HG03520 (cell line): ENCODE results near the gene TUBB1.
A peak's percentile ranks its signal among the peaks of the same experiment; 100 is the strongest.

Experiments
- ATAC-seq: cut with Tn5 transposase; IDR thresholded peaks from one replicate; pipeline ENCODE4 v1.9.1; 2021; ENCODE audit warnings: mild to moderate bottlenecking, moderate library complexity; ENCODE audit not compliant: unreplicated experiment

The TUBB1 gene

GRCh38 chr20:59017493-59018231 is 1.6 kb upstream of the TUBB1 start:
- ATAC-seq, result no peak

DNA sequence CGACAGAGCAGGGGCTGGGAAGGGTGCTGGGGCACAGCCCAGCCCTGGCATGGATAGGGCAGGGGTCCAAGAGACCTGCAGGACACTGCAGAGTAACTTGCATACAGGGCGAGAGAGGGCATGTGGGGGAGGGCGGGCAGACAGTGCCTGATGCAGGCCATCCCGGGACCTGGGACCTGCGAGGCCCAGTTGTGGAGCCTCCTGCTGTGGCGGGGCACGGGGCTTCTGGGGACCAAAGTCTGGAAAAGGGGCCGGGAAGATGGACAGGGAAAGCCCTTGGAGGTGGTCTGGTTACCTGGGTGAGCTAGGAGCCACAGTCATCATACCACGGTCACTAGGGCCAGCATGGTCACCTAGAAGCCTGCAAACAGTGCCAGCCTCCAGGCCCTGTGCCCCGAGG is 412 bp upstream of the TUBB1 start:
- ATAC-seq, result no peak

GRCh38 chr20:59020938-59021551 is 1.8 kb downstream of the TUBB1 start:
- ATAC-seq, result no peak

- ATAC-seq, result no peak
Observed at GRCh38 chr20:59022754-59023153, 3.5 kb downstream of the TUBB1 start.

DNA sequence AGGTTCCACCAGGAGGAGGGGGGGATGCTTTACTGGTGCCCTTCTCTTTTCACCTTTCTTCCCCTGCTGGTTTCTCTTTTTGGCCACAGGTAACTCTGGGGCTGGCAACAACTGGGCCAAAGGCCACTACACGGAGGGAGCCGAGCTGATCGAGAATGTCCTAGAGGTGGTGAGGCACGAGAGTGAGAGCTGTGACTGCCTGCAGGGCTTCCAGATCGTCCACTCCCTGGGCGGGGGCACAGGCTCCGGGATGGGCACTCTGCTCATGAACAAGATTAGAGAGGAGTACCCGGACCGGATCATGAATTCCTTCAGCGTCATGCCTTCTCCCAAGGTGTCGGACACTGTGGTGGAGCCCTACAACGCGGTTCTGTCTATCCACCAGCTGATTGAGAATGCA is 4.4 kb downstream of the TUBB1 start:
- ATAC-seq, result no peak

DNA sequence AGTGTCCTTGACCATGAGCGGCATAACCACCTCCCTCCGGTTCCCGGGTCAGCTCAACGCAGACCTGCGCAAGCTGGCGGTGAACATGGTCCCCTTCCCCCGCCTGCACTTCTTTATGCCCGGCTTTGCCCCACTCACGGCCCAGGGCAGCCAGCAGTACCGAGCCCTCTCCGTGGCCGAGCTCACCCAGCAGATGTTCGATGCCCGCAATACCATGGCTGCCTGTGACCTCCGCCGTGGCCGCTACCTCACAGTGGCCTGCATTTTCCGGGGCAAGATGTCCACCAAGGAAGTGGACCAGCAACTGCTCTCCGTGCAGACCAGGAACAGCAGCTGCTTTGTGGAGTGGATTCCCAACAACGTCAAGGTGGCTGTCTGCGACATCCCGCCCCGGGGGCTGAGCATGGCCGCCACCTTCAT is 4.9 kb downstream of the TUBB1 start:
- ATAC-seq, result no peak

DNA sequence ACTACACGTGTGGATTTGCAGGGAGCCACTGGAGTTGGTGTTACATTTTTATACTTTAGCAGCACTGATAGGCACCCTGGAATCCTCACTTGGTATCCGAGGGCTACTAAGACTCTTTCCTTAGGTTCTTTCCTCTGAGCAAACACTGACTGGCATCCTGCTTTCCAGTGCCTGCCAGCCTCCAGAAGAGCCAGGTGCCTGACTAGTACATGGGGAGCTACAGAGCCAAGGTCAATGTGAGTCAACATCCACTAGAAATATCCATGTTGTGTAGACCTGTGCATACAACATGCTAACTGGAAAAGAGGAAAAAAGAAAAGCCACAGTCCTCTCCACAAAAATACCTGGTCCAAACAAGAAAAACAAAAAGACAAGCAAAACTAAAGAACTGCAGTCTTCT is 5.9 kb downstream of the TUBB1 start:
- ATAC-seq, result no peak

DNA sequence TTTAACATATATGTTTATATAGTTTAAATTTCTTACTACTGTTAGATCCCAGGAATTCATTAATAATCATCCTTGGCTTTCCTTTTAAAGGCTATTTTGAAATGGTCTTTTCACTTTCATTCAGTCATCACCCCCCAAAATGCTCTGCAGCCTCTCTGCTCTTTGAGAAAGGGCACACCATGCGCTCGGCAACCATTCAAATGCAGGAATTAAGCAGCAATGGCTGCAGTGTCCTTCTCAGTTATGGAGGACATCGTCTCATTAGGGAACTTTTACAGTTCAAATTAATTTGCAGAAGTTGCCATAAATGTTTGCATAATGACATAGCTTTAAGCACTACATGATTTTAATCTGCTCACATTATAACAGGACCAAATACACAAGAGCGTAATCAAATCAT is 6.3 kb downstream of the TUBB1 start:
- no peak for ATAC-seq

DNA sequence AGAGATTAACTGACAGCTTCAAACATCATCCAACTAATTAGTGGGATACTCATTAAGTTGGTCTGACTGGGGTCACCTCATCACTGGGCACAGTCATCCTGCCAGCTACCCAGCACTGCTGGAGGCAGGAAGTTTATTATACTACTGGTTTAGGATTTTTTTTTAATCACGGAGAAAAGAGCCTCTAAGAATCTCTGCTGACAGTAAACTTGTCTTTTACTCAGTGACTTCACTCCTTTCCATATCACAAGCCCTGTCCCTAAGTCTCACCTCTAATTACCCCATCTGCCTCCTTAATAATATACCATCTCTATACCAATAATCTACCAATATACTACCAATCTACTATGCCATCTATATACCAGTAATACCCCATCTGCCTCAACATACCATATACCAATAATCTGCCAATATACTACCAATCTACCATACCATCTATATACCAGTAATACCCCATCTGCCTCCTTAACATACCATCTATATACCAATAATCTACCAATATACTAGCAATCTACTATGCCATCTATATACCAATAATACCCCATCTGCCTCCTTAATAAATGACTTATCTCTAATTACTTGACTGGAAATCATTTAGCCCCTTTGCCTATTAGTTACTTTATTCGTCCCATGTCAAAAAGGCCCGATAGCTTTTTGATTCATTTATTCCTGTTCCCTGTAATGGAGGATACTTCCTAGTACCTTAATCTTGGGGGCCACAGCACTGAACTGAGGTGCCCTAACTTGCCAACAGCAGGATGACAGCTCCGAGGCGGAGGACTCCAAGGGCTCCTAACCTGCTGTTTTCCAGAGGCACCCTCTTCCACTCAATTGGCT is 7.9 kb downstream of the TUBB1 start:
- ATAC-seq, result no peak

DNA sequence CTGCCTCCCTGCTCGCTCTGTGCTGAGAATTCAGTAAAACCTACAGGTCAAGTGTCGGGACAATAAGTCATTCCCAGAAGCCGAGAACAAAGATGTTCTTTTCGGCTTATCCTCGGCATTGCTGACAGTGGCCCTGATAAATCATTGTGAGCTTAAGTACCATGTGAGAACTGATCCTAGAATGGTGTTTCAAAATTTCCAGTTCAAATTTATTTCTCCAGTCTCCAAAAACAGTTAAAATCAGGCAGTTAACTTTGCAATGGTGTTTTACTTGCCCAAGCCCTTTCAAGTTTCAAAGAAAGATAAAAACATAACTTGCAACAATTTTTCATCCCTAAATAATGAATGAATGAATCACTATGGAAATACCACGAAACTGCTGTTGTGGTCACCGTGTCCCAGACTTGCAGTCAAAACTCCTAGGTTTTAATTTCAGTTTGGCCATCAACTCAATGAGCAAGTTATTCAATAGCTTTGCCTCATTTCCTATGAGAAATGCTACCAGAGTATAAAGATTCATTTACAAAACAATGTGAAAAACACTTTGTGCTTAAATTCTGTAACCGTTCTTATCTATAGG is 8.6 kb downstream of the TUBB1 start:
- no peak for ATAC-seq

- no peak for ATAC-seq
Observed at GRCh38 chr20:59028812-59029211, 9.6 kb downstream of the TUBB1 start.

- no peak for ATAC-seq
Observed at GRCh38 chr20:59030911-59031563, 11.8 kb downstream of the TUBB1 start.

GRCh38 chr20:59031564-59032022 is 12.4 kb downstream of the TUBB1 start:
- ATAC-seq, result no peak

DNA sequence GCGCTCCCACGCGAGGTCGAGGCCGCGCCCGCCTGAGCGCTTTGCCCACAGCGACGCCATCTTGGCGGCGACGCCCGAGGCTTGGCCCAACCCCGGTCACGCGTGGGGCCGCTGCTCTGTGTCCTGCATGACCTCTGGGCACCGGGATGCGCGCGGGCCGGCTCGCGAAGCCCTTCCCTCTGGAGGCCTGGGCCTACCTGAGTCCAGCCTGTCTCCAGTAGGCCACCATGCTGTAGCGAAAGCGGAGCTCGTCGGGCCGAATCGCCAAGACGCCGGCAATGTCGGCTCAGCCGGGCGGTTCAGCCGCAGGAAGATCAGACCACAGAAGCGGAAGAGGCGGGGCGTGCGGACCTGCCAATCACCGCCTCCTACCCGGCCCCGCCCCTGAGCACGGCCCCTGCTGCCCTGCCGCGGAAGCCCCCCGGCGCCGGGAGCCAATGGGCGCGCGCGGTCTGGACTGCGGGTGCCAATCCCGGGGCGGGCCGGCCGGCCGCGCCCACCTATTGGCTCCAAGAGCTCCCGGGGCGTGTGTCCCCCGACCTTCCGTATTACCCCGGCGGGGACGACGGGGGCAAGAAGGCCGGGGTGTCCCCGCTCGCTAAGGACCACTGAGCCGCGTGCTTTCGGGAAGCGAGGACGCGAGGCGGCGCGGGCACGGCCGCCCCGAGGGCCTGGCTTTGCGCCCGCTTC is 12.9 kb downstream of the TUBB1 start, which contains the start of gene ATP5F1E:
TSS of gene ATP5F1E (minus strand) at position 313 of the 690 bp plus-strand sequence. CDS start at position 229, 84 bp downstream.
- peak; percentile 91 for ATAC-seq

GRCh38 chr20:59032713-59033059 is 13.5 kb downstream of the TUBB1 start:
- no peak for ATAC-seq

DNA sequence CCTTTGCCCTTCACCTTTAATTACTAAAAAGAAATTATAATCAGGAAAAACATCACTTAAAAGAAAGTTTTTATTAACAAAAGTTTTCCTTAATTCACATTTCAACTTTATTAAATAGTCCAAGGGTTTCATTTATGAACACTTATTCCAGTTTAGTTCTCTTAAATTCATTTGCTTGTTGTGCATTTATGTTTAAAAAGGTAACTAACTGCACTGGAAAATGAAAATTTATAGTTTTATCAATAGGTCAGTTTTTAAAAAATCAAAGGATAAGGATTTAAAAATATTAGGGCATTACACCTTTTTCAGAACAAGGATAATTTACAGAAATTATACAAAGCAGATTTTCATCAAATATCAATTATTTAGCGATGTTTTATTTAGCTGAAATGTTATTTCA is 13.9 kb downstream of the TUBB1 start:
- ATAC-seq, result no peak

- ATAC-seq, result no peak
Observed at GRCh38 chr20:59033616-59034165, 14.5 kb downstream of the TUBB1 start.

- ATAC-seq, result no peak
Observed at GRCh38 chr20:59035381-59035780, 16.2 kb downstream of the TUBB1 start.

DNA sequence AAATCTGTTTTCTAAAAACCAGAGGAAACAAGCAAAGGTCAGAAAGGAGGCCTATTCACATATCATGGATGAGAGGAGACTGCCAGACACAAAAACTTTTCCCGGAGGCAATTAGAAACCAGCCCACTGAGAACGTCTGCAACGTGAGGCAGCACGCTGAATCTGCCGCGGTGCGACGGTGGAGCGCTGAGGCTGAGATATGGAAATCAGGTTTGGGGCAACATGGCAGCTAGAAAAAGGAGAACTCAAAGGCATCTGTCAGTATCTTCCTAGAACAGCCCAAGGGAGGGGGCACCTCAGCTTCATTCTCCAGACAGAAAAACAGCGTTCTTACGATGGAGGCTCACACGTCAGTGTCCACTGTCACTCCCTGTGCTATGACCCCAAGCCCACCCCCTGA is 18.2 kb downstream of the TUBB1 start:
- no peak for ATAC-seq

- ATAC-seq, result no peak
Observed at GRCh38 chr20:59039233-59039632, 20.0 kb downstream of the TUBB1 start.
